Psoas muscle (tissue), 8 donors: ENCODE results near the gene ITPR1. TPM values are rescaled to one million over a fixed set of nuclear protein-coding genes. Genes with fewer than 3 reads are reported as not detected.

Experiments
- ATAC-seq, 4 donors: fragments of 200-7000 bp; cut with Tn5 transposase; one replicate each; pipeline ENCODE4 v1.9.1; 2020; ENCODE audit warnings: moderate library complexity in 3 of 4, mild to moderate bottlenecking in 2 of 4
- DNase-seq, 2 donors: peaks; one replicate each; pipeline ENCODE4 v3.0.0-alpha.2; 2020
- H3K27ac ChIP-seq: fragments of 200-600 bp; one replicate; pipeline ENCODE4 v1.8.0; 2022
- H3K27me3 ChIP-seq, 3 donors: fragments of 200-600 bp in 1 of 3; one replicate each; pipeline versions ENCODE4 v1.6.1 to v1.8.0; 2013 to 2022; ENCODE audit warnings: low read length in 2 of 3, mild to moderate bottlenecking in 2 of 3, moderate library complexity in 1 of 3; ENCODE audit not compliant: insufficient read depth in 3 of 3
- H3K36me3 ChIP-seq, 2 donors: fragments of 200-600 bp in 1 of 2; one replicate each; pipeline versions ENCODE4 v1.6.1 to v1.8.0; 2013 to 2022; ENCODE audit warnings: low read depth in 1 of 2, mild to moderate bottlenecking in 1 of 2, moderate library complexity in 1 of 2; ENCODE audit not compliant: insufficient read depth in 1 of 2
- H3K4me1 ChIP-seq: fragments of 200-600 bp; one replicate; pipeline ENCODE4 v1.8.0; 2022
- H3K4me3 ChIP-seq: fragments of 200-600 bp; one replicate; pipeline ENCODE4 v1.8.0; 2022; ENCODE audit warnings: mild to moderate bottlenecking
- H3K9me3 ChIP-seq: fragments of 200-600 bp; one replicate; pipeline ENCODE4 v1.8.0; 2022
- WGBS, 3 donors: extraction: QIAGEN DNeasy Blood & Tissue Kit; methylation state at CpG; one replicate each; pipeline versions ENCODE4 v1.1.6 to v1.1.7; 2013; 5-methylcytosine and 5-hydroxymethylcytosine counted together
- intact Hi-C, 2 donors: fragments of 100-400 bp; cut with DNase I; formaldehyde crosslinking; loops; one replicate each; pipeline versions ENCODE4 v1.11.0 to v1.14.2; 2022
- polyA plus RNA-seq, 3 donors: library from polyadenylated mRNA; stranded (reverse); fragments of 200-250 nt; gene quantifications; one replicate each; pipeline ENCODE4 v1.2.3, GENCODE V29; 2013
- total RNA-seq, 4 donors: library from RNA; stranded (reverse); fragmentation: NEBNext Ultra II Directional in 2 of 4; extraction: Animal tissue kit (Norgen Biotek cat#: 25700) in 2 of 4; gene quantifications; one replicate each; pipeline versions ENCODE4 v1.2.1 to v1.2.4, GENCODE V29; 2021 to 2023
- TF ChIP-seq, protein P1 (sequence below): fragments of 200-600 bp; IDR thresholded peaks from one replicate; pipeline ENCODE4 v1.8.0; 2022; ENCODE audit warnings: antibody characterized with exemption
- donor health status: healthy with polysubstance abuse.
- donor health status: DM: no; HTN: no; CAD: no; lungs with moderate emphysema.
- donor health status: Bipolar disorder and iron deficiency.
- donor health status: healthy.
- donor health status: DM: yes; HTN: yes; CAD: no.
- donor health status: DM: no; HTN: no; CAD: no.
- donor health status: DM: no; HTN: no; CAD: no.
- donor health status: DM: yes; HTN: yes; CAD: no.

The ITPR1 gene
- total and polyA plus RNA-seq, 7 donors, result 4.4 to 9.2 (median 8.8) TPM

GRCh38 chr3:4886448-4886847 lies 393.3 kb downstream of the ITPR1 start:
- no peaks in the 10 kb centered on the region for H3K36me3 ChIP-seq
- no peak overlapping the region for H3K4me3 ChIP-seq
- TF ChIP-seq, protein P1, sequence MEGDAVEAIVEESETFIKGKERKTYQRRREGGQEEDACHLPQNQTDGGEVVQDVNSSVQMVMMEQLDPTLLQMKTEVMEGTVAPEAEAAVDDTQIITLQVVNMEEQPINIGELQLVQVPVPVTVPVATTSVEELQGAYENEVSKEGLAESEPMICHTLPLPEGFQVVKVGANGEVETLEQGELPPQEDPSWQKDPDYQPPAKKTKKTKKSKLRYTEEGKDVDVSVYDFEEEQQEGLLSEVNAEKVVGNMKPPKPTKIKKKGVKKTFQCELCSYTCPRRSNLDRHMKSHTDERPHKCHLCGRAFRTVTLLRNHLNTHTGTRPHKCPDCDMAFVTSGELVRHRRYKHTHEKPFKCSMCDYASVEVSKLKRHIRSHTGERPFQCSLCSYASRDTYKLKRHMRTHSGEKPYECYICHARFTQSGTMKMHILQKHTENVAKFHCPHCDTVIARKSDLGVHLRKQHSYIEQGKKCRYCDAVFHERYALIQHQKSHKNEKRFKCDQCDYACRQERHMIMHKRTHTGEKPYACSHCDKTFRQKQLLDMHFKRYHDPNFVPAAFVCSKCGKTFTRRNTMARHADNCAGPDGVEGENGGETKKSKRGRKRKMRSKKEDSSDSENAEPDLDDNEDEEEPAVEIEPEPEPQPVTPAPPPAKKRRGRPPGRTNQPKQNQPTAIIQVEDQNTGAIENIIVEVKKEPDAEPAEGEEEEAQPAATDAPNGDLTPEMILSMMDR, result no peak
- WGBS, 3 donors, result 93 to 94% (median 93%) methylated on average over 7 of the region's 7 CpGs
- H3K27me3 ChIP-seq, result no peaks in the 10 kb centered on the region
- DNase-seq, result no peak
- intact Hi-C loops, result no loop called here
- no peaks in the 10 kb centered on the region for H3K4me1 ChIP-seq
- H3K27ac ChIP-seq, result no peak overlapping the region
- H3K9me3 ChIP-seq, result no peaks in the 10 kb centered on the region
- ATAC-seq, result no peak

- WGBS, 3 donors, result 82 to 84% (median 84%) methylated on average over 8 of the region's 8 CpGs
Measured at GRCh38 chr3:4887177-4887576, 394.0 kb downstream of the ITPR1 start.

GRCh38 chr3:4888913-4889846 lies 396.0 kb downstream of the ITPR1 start:
- WGBS, 3 donors, result 83 to 86% (median 86%) methylated on average over 4 of the region's 4 CpGs
- no peaks in the 10 kb centered on the region for H3K36me3 ChIP-seq
- no peak for DNase-seq
- peak in 2 of 4 donors; percentile 42 to 47 for ATAC-seq
- no peaks in the 10 kb centered on the region for H3K9me3 ChIP-seq
- TF ChIP-seq, protein P1, result no peak
- no peaks in the 10 kb centered on the region for H3K4me1 ChIP-seq
- no peak overlapping the region for H3K4me3 ChIP-seq
- H3K27ac ChIP-seq, result no peak overlapping the region
- no peaks in the 10 kb centered on the region for H3K27me3 ChIP-seq
- intact Hi-C loops, result no loop called here

More at GRCh38 chr3:4887177-4887576, 394.0 kb downstream of the ITPR1 start:
- no peak overlapping the region for H3K4me3 ChIP-seq
- ATAC-seq (no peak), DNase-seq (no peak)
- no peaks in the 10 kb centered on the region for H3K9me3 ChIP-seq
- intact Hi-C loops, result no loop called here
- TF ChIP-seq, protein P1, result no peak
- no peak overlapping the region for H3K27ac ChIP-seq
- H3K4me1 ChIP-seq, result no peaks in the 10 kb centered on the region
- H3K27me3 ChIP-seq, result no peaks in the 10 kb centered on the region
- H3K36me3 ChIP-seq, result no peaks in the 10 kb centered on the region

DNA sequence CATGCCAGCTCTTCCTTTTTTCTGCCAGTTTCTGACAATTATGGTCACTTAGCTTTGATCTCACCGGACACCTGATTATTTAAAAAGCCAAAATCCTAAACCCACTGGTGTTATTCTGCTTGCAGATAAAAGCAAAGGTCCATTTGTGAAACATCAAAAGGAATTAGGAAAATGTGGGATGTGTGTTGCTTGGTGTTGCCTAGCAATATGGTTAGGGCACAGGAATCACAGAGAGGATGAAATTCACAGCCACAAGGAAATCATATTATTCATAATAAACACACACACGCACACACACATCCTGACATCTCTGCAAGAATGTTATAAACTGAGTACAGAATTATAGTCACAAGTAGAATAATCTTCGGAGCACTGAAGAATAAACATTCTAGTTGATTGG lies 396.7 kb downstream of the ITPR1 start:
- Histone ChIP-seq H3K36me3 (no peaks in the 10 kb centered on the region), H3K4me1 (no peaks in the 10 kb centered on the region), H3K9me3 (no peaks in the 10 kb centered on the region), H3K4me3 (no peak overlapping the region), H3K27me3 (no peaks in the 10 kb centered on the region), H3K27ac (no peak overlapping the region)
- ATAC-seq (no peak), DNase-seq (no peak)
- 74 to 85% (median 80%) methylated on average over 3 of the region's 3 CpGs for WGBS, 3 donors
- intact Hi-C loops, result no loop called here
- TF ChIP-seq, protein P1, result no peak
